Esophagus muscularis mucosa (tissue), 3 donors: Measurements from ENCODE around the gene NKAIN2.

Experiments
- CTCF ChIP-seq, 3 experiments: fragments of 200-600 bp in 2 of 3; fragments of 450-650 bp in 1 of 3; sonication (generic) in 2 of 3; IDR thresholded peaks; one replicate each; pipeline ENCODE4 v1.5.1; 2017 to 2019; ENCODE audit warnings: antibody characterized with exemption in 3 of 3, mild to moderate bottlenecking in 2 of 3, moderate library complexity in 1 of 3
- POLR2AphosphoS5 ChIP-seq, 2 donors: sonication (generic); formaldehyde crosslinking; IDR thresholded peaks; one replicate each; pipeline ENCODE4 v1.6.1; 2017; ENCODE audit warnings: antibody characterized with exemption in 2 of 2

GRCh38 chr6:124356811-124357210 is 553.1 kb downstream of the NKAIN2 start:
- no peak for TF ChIP-seq CTCF (IDR thresholded peaks at IDR 0.05)
- TF ChIP-seq POLR2AphosphoS5 (IDR thresholded peaks at IDR 0.05), result no peak
